Mesenchymal stem cell (in vitro differentiated cells and primary cell): ENCODE data around the gene LRRN4CL.

Source experiments
- DNase-seq: peaks from one replicate; pipeline ENCODE4 v3.0.0-alpha.2; 2013
- H2AFZ ChIP-seq: one replicate; pipeline ENCODE4 v1.6.1; 2013; ENCODE audit warnings: low read depth, mild to moderate bottlenecking, control low read depth, inconsistent platforms, low read length, moderate library complexity
- H2AK5ac ChIP-seq: 2 replicates; pipeline ENCODE4 v1.6.1; 2013; ENCODE audit warnings: low read length, moderate library complexity, mild to moderate bottlenecking, inconsistent platforms; ENCODE audit not compliant: severe bottlenecking
- H2BK120ac ChIP-seq: one replicate; pipeline ENCODE4 v1.6.1; 2013; ENCODE audit warnings: low read depth, mild to moderate bottlenecking, inconsistent platforms, low read length, moderate library complexity
- H2BK12ac ChIP-seq, 2 experiments: one replicate each; pipeline ENCODE4 v1.6.1; 2013; ENCODE audit warnings: inconsistent platforms in 2 of 2, low read length in 2 of 2, mild to moderate bottlenecking in 2 of 2, moderate library complexity in 2 of 2, control low read depth in 1 of 2
- H2BK15ac ChIP-seq: one replicate; pipeline ENCODE4 v1.6.1; 2013; ENCODE audit warnings: mild to moderate bottlenecking, low read depth, inconsistent platforms; ENCODE audit not compliant: poor library complexity, severe bottlenecking
- H2BK5ac ChIP-seq: 2 replicates; pipeline ENCODE4 v1.6.1; 2013; ENCODE audit warnings: low read depth, mild to moderate bottlenecking, low read length, control low read depth, inconsistent platforms; ENCODE audit not compliant: poor library complexity, severe bottlenecking
- H3K14ac ChIP-seq, 2 experiments: one replicate each; pipeline ENCODE4 v1.6.1; 2013; ENCODE audit warnings: inconsistent platforms in 2 of 2, low read length in 2 of 2, control low read depth in 1 of 2, mild to moderate bottlenecking in 1 of 2, moderate library complexity in 1 of 2
- H3K18ac ChIP-seq, 2 experiments: one replicate each; pipeline ENCODE4 v1.6.1; 2013; ENCODE audit warnings: inconsistent platforms in 2 of 2, low read length in 2 of 2, control low read depth in 1 of 2, low read depth in 1 of 2, mild to moderate bottlenecking in 1 of 2
- H3K23ac ChIP-seq, 2 experiments: one replicate each; pipeline ENCODE4 v1.6.1; 2013; ENCODE audit warnings: inconsistent platforms in 2 of 2, low read length in 2 of 2, mild to moderate bottlenecking in 2 of 2, moderate library complexity in 2 of 2, control low read depth in 1 of 2
- H3K27ac ChIP-seq: 2 replicates; pipeline ENCODE4 v1.5.1; 2013; ENCODE audit warnings: mild to moderate bottlenecking, moderate library complexity, low read length, control low read depth, inconsistent platforms; ENCODE audit not compliant: poor library complexity, severe bottlenecking
- H3K27me3 ChIP-seq, 2 experiments: 2 replicates each; pipeline versions ENCODE4 v1.6.1 to v1.7.0; 2013; ENCODE audit warnings: low read length in 2 of 2, mild to moderate bottlenecking in 2 of 2, moderate library complexity in 2 of 2, control low read depth in 1 of 2, inconsistent platforms in 1 of 2; ENCODE audit not compliant: control insufficient read depth in 1 of 2, insufficient read depth in 1 of 2
- H3K36me3 ChIP-seq, 2 experiments: 2 replicates each; pipeline versions ENCODE4 v1.6.1 to v1.7.0; 2013; ENCODE audit warnings: low read length in 2 of 2, control low read depth in 1 of 2, inconsistent platforms in 1 of 2, low read depth in 1 of 2, mild to moderate bottlenecking in 1 of 2; ENCODE audit not compliant: insufficient read depth in 2 of 2, control insufficient read depth in 1 of 2
- H3K4ac ChIP-seq, 2 experiments: one replicate each; pipeline ENCODE4 v1.6.1; 2013; ENCODE audit warnings: inconsistent platforms in 2 of 2, low read length in 2 of 2, mild to moderate bottlenecking in 2 of 2, moderate library complexity in 2 of 2, control low read depth in 1 of 2, low read depth in 1 of 2
- H3K4me1 ChIP-seq: 2 replicates; pipeline ENCODE4 v1.6.1; 2013; ENCODE audit warnings: low read depth, low read length, control low read depth; ENCODE audit not compliant: control insufficient read depth, insufficient read depth
- H3K4me2 ChIP-seq: 2 replicates; pipeline ENCODE4 v1.6.1; 2013; ENCODE audit warnings: low read length, mild to moderate bottlenecking, inconsistent platforms; ENCODE audit not compliant: poor library complexity, severe bottlenecking
- H3K4me3 ChIP-seq, 2 experiments: 2 replicates each; pipeline versions ENCODE4 v1.5.1 to v1.7.0; 2013; ENCODE audit warnings: low read length in 2 of 2, mild to moderate bottlenecking in 2 of 2, control low read depth in 1 of 2, low read depth in 1 of 2; ENCODE audit not compliant: insufficient read depth in 1 of 2
- H3K79me1 ChIP-seq: replicated peaks from 2 replicates; pipeline ENCODE4 v1.6.1; 2013; ENCODE audit warnings: mild to moderate bottlenecking, control low read depth, low read length, inconsistent platforms; ENCODE audit not compliant: poor library complexity, severe bottlenecking
- H3K9ac ChIP-seq: 2 replicates; pipeline ENCODE4 v1.7.0; 2013; ENCODE audit warnings: mild to moderate bottlenecking, low read length, moderate library complexity
- H3K9me3 ChIP-seq: 2 replicates; pipeline ENCODE4 v1.7.0; 2013; ENCODE audit warnings: mild to moderate bottlenecking, low read length; ENCODE audit not compliant: control insufficient read depth
- H4K8ac ChIP-seq: one replicate; pipeline ENCODE4 v1.6.1; 2013; ENCODE audit warnings: inconsistent platforms, mild to moderate bottlenecking, low read length, moderate library complexity
- H4K91ac ChIP-seq: one replicate; pipeline ENCODE4 v1.6.1; 2013; ENCODE audit warnings: mild to moderate bottlenecking, low read length, inconsistent platforms
- WGBS: methylation state at CpG from one replicate; pipeline ENCODE4 v1.1.7; 2013; ENCODE audit warnings: mixed read lengths; 5-methylcytosine and 5-hydroxymethylcytosine counted together

LRRN4CL gene

GRCh38 chr11:62709247-62710000 lies 20.1 kb upstream of the LRRN4CL start:
- peak; percentile 97 for DNase-seq
- Histone ChIP-seq H3K36me3 (peaks cover 47 to 50% of the 10 kb centered on the region in 2 experiments), H2AFZ (peak overlapping the region; percentile 33), H3K4me3 (peak overlapping the region; percentile 43 to 78), H2AK5ac (peak overlapping the region; percentile 97), H3K27ac (peak overlapping the region; percentile 97), H2BK5ac (peak overlapping the region; percentile 90), H3K23ac (peak overlapping the region in 1 of 2 experiments; percentile 51), H4K91ac (peak overlapping the region; percentile 70), H3K4ac (peak overlapping the region; percentile 69 to 93), H3K79me1 (peaks cover 14% of the 10 kb centered on the region), H3K14ac (peak overlapping the region in 1 of 2 experiments; percentile 88), H3K4me1 (peaks cover 39% of the 10 kb centered on the region), H3K18ac (peak overlapping the region; percentile 71 to 91), H2BK15ac (no peak overlapping the region), H3K27me3 (no peaks in the 10 kb centered on the region), H2BK120ac (peak overlapping the region; percentile 6), H3K9me3 (no peaks in the 10 kb centered on the region), H4K8ac (peak overlapping the region; percentile 79), H2BK12ac (no peak overlapping the region), H3K9ac (peak overlapping the region; percentile 98), H3K4me2 (peak overlapping the region; percentile 74)
- 13% methylated on average over 43 of the region's 47 CpGs for WGBS

DNA sequence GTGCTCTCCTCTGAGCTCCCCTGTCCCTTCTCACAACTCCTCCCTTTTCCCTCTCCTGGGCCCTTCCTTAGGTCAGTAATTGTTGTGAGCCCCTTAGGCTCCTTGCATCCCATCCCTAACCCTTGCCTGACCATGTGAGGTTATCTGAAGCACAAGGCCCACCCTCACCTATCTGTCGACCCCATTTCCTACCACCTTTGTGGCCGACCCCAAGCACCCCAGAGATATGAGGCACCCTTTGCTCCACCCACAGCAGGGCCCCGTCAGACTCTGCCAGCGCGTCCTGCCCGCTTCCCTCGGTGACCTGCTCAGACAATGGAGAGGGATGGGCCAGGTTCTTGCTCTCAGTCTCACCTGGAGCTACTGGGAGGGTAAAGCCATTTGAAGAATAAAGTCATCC lies 19.5 kb upstream of the LRRN4CL start:
- peak overlapping the region in 1 of 2 experiments; percentile 86 for H3K18ac ChIP-seq
- no peak overlapping the region for H2BK120ac ChIP-seq
- peak overlapping the region; percentile 98 for H3K9ac ChIP-seq
- H3K4me1 ChIP-seq, result peaks cover 37% of the 10 kb centered on the region
- H2BK5ac ChIP-seq, result peak overlapping the region; percentile 3
- H3K4me3 ChIP-seq, result peak overlapping the region in 1 of 2 experiments; percentile 78
- DNase-seq, result no peak
- peak overlapping the region; percentile 32 to 38 for H3K4ac ChIP-seq
- no peak overlapping the region for H3K23ac ChIP-seq
- no peaks in the 10 kb centered on the region for H3K27me3 ChIP-seq
- peaks cover 14% of the 10 kb centered on the region for H3K79me1 ChIP-seq
- H2BK12ac ChIP-seq, result peak overlapping the region in 1 of 2 experiments; percentile 17
- 43% methylated on average over 7 of the region's 7 CpGs for WGBS
- H3K27ac ChIP-seq, result peak overlapping the region; percentile 97
- H2AFZ ChIP-seq, result no peak overlapping the region
- H3K36me3 ChIP-seq, result peaks cover 42 to 46% of the 10 kb centered on the region in 2 experiments
- H2BK15ac ChIP-seq, result no peak overlapping the region
- H3K4me2 ChIP-seq, result peak overlapping the region; percentile 52
- H4K8ac ChIP-seq, result peak overlapping the region; percentile 30
- peak overlapping the region; percentile 58 for H2AK5ac ChIP-seq
- H3K14ac ChIP-seq, result peak overlapping the region in 1 of 2 experiments; percentile 13
- H3K9me3 ChIP-seq, result no peaks in the 10 kb centered on the region
- H4K91ac ChIP-seq, result no peak overlapping the region

DNA sequence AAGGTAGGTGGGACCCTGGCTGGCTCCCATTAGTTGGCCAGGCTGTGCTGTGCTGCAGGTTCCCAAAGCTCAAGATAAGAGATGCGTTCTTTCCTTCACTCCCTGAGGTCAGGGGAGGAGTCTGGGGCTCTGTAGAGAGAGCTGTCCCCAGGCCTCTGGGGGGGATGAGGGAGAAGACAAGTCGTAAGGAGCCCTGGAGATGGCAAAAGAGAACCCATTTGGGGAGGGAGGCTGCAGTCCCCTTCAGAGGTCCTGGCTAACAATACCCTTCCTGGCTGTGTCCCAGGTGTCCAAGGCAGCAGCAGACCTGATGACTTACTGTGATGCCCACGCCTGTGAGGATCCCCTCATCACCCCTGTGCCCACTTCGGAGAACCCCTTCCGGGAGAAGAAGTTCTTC lies 19.1 kb upstream of the LRRN4CL start:
- no peak overlapping the region for H4K91ac ChIP-seq
- no peak overlapping the region for H2BK120ac ChIP-seq
- H2BK5ac ChIP-seq, result no peak overlapping the region
- peak overlapping the region; percentile 98 for H3K9ac ChIP-seq
- H3K36me3 ChIP-seq, result peaks cover 38 to 42% of the 10 kb centered on the region in 2 experiments
- no peak overlapping the region for H3K18ac ChIP-seq
- H3K4me3 ChIP-seq, result peak overlapping the region in 1 of 2 experiments; percentile 78
- H3K9me3 ChIP-seq, result no peaks in the 10 kb centered on the region
- H3K4me2 ChIP-seq, result peak overlapping the region; percentile 52
- no peak overlapping the region for H3K23ac ChIP-seq
- H2AFZ ChIP-seq, result no peak overlapping the region
- no peak overlapping the region for H2BK12ac ChIP-seq
- no peak overlapping the region for H3K27ac ChIP-seq
- peak overlapping the region; percentile 33 for H2AK5ac ChIP-seq
- H4K8ac ChIP-seq, result no peak overlapping the region
- peaks cover 36% of the 10 kb centered on the region for H3K4me1 ChIP-seq
- H3K14ac ChIP-seq, result no peak overlapping the region
- H3K27me3 ChIP-seq, result no peaks in the 10 kb centered on the region
- no peak overlapping the region for H2BK15ac ChIP-seq
- peak overlapping the region in 1 of 2 experiments; percentile 22 for H3K4ac ChIP-seq
- WGBS, result 88% methylated on average over 5 of the region's 5 CpGs
- peaks cover 15% of the 10 kb centered on the region for H3K79me1 ChIP-seq
- no peak for DNase-seq

GRCh38 chr11:62707277-62707861 lies 18.0 kb upstream of the LRRN4CL start, which contains the start of the genes BSCL2 and GNG3:
Gene BSCL2 (minus strand): TSS chr11:62707424. CDS start chr11:62707195, 229 bp downstream.
Gene GNG3 (plus strand): TSS chr11:62707676. CDS start chr11:62708296, 620 bp downstream.
- H2AFZ ChIP-seq, result no peak within 1 kb of the TSS
- peak within 1 kb of the TSS; percentile 45 to 91 for H3K4me3 ChIP-seq
- H3K9me3 ChIP-seq, result no peaks in the 10 kb centered on the region
- peaks cover 34% of the 10 kb centered on the region for H3K4me1 ChIP-seq
- H4K8ac ChIP-seq, result peak within 1 kb of the TSS; percentile 35
- H3K36me3 ChIP-seq, result peaks cover 36 to 37% of the 10 kb centered on the region in 2 experiments
- H3K18ac ChIP-seq, result peak within 1 kb of the TSS; percentile 56 to 62
- no peak for DNase-seq
- no peak within 1 kb of the TSS for H2BK5ac ChIP-seq
- H2BK12ac ChIP-seq, result no peak within 1 kb of the TSS
- peaks cover 16% of the 10 kb centered on the region for H3K79me1 ChIP-seq
- H3K4ac ChIP-seq, result peak within 1 kb of the TSS; percentile 10 to 34
- H2BK15ac ChIP-seq, result peak within 1 kb of the TSS; percentile 60
- 49% methylated on average over 9 of the region's 10 CpGs for WGBS
- peak within 1 kb of the TSS; percentile 72 for H4K91ac ChIP-seq
- no peaks in the 10 kb centered on the region for H3K27me3 ChIP-seq
- peak within 1 kb of the TSS in 1 of 2 experiments; percentile 2 for H3K23ac ChIP-seq
- H3K27ac ChIP-seq, result peak within 1 kb of the TSS; percentile 68
- H3K14ac ChIP-seq, result peak within 1 kb of the TSS in 1 of 2 experiments; percentile 5
- peak within 1 kb of the TSS; percentile 98 for H3K9ac ChIP-seq
- H2BK120ac ChIP-seq, result no peak within 1 kb of the TSS
- H3K4me2 ChIP-seq, result peak within 1 kb of the TSS; percentile 93
- peak within 1 kb of the TSS; percentile 35 for H2AK5ac ChIP-seq
